PC-9 (cell line): ENCODE data around the gene JOSD2. TPM values are rescaled to one million over a fixed set of nuclear protein-coding genes. Genes with fewer than 3 reads are reported as not detected.

ENCODE experiments used
- BruUV-seq: library from RNA; stranded (reverse); fragments of 400-500 nt; replicated peaks from 2 replicates; lab custom pipeline; 2021; lab: Mats Ljungman, UMichigan
- CTCF ChIA-PET: fragments of 300-600 bp; sonication (Branson Sonifier 250); formaldehyde crosslinking; loops from one replicate; lab custom pipeline; 2022; ENCODE audit warnings: antibody characterized with exemption; lab: Charles Lee
- POLR2A ChIA-PET: fragments of 300-600 bp; sonication (Branson Sonifier 250); formaldehyde crosslinking; loops from one replicate; lab custom pipeline; 2022; ENCODE audit warnings: antibody characterized with exemption; ENCODE audit not compliant: unreplicated experiment; lab: Charles Lee
- DNase-seq, 2 experiments: peaks; one replicate each; pipeline versions ENCODE4 v3.0.0 to v3.0.0-alpha.2; 2015 to 2022; ENCODE audit warnings: mixed read lengths in 1 of 2
- H2AFZ ChIP-seq: fragments of 200-600 bp; sonication (generic); 2 replicates; pipeline ENCODE4 v1.8.1; 2017; ENCODE audit warnings: antibody characterized with exemption
- H3F3A ChIP-seq: fragments of 200-600 bp; sonication (generic); 2 replicates; pipeline ENCODE4 v1.8.1; 2017; ENCODE audit warnings: antibody characterized with exemption, mild to moderate bottlenecking, low read depth; ENCODE audit not compliant: insufficient read depth
- H3K27ac ChIP-seq: fragments of 200-600 bp; sonication (generic); 2 replicates; pipeline ENCODE4 v1.6.1; 2016; ENCODE audit warnings: mixed run types
- H3K27me3 ChIP-seq: fragments of 200-600 bp; sonication (generic); 2 replicates; pipeline ENCODE4 v1.6.1; 2016; ENCODE audit warnings: low read depth, mixed run types; ENCODE audit not compliant: insufficient read depth
- H3K36me3 ChIP-seq: fragments of 200-600 bp; sonication (generic); 2 replicates; pipeline ENCODE4 v1.6.1; 2016; ENCODE audit warnings: low read depth, mixed run types
- H3K4me1 ChIP-seq: fragments of 200-600 bp; sonication (generic); replicated peaks from 2 replicates; pipeline ENCODE4 v1.6.1; 2016; ENCODE audit warnings: mixed run types; ENCODE audit not compliant: insufficient read depth
- H3K4me2 ChIP-seq: fragments of 200-600 bp; sonication (generic); 2 replicates; pipeline ENCODE4 v1.6.1; 2017; ENCODE audit warnings: mixed run types
- H3K4me3 ChIP-seq: fragments of 200-600 bp; sonication (generic); 2 replicates; pipeline ENCODE4 v1.6.1; 2016; ENCODE audit warnings: mixed run types
- H3K79me2 ChIP-seq: fragments of 200-600 bp; sonication (generic); 2 replicates; pipeline ENCODE4 v1.6.1; 2017; ENCODE audit warnings: low read depth, mixed run types
- H3K9me2 ChIP-seq: fragments of 200-600 bp; sonication (generic); 2 replicates; pipeline ENCODE4 v1.8.1; 2017; ENCODE audit warnings: mild to moderate bottlenecking; ENCODE audit not compliant: insufficient read depth
- H3K9me3 ChIP-seq: fragments of 200-600 bp; sonication (generic); 2 replicates; pipeline ENCODE4 v1.8.1; 2016; ENCODE audit warnings: low read depth; ENCODE audit not compliant: insufficient read depth
- H4K20me1 ChIP-seq: fragments of 200-600 bp; sonication (generic); 2 replicates; pipeline ENCODE4 v1.8.1; 2017; ENCODE audit not compliant: insufficient read depth
- CTCF ChIP-seq: fragments of 200-600 bp; sonication (generic); conservative IDR thresholded peaks from 2 replicates; pipeline ENCODE4 v1.6.1; 2017; ENCODE audit warnings: mixed run types, antibody characterized with exemption, mild to moderate bottlenecking, moderate library complexity
- EZH2 ChIP-seq: fragments of 200-600 bp; sonication (generic); IDR thresholded peaks from 2 replicates; pipeline ENCODE4 v1.8.0; 2017; ENCODE audit warnings: antibody characterized with exemption, low read depth
- intact Hi-C: fragments of 100-400 bp; cut with micrococcal nuclease; formaldehyde crosslinking; loops from one replicate; pipeline ENCODE4 v1.10.0; 2022; ENCODE audit not compliant: unreplicated experiment
- total RNA-seq: library from RNA; stranded (reverse); gene quantifications from 2 replicates; pipeline ENCODE4 v1.2.3, GENCODE V29; 2021

The JOSD2 gene
- total RNA-seq, 1 experiment from 2014 or later = 44.3 TPM

GRCh38 chr19:50481351-50482149 is 29.4 kb downstream of the JOSD2 start:
- Histone ChIP-seq H3K27me3 (no peaks in the 10 kb centered on the region), H3F3A (no peaks in the 10 kb centered on the region; the same call in 1 of the 2 replicates), H3K4me2 (no peak overlapping the region), H2AFZ (no peak overlapping the region), H3K27ac (no peak overlapping the region), H3K4me3 (no peak overlapping the region), H4K20me1 (peaks cover 27% of the 10 kb centered on the region), H3K9me3 (peaks cover 11% of the 10 kb centered on the region), H3K9me2 (no peaks in the 10 kb centered on the region), H3K4me1 (peaks cover 8% of the 10 kb centered on the region), H3K36me3 (0 out of 2 replicates have a peak, but pooled peaks cover 5% of the 10 kb centered on the region), H3K79me2 (peaks cover 27% of the 10 kb centered on the region)
- intact Hi-C loops = no loop called here
- DNase-seq = no peak
- ChIA-PET POLR2A (interaction anchor here (0.5 kb wide), 1 partner anchor 469 kb away, joined by 3 read pairs; no protein-coding TSS in a partner anchor), CTCF (no interaction called here)
- no TSS peak for BruUV-seq
- TF ChIP-seq EZH2 (no peak), CTCF (no peak)

- H3K27me3 ChIP-seq = no peaks in the 10 kb centered on the region
- intact Hi-C loops = no loop called here
- no peak overlapping the region for H3K4me3 ChIP-seq
- no peak overlapping the region for H3K4me2 ChIP-seq
- H3K9me3 ChIP-seq = 0 out of 2 replicates have a peak, but pooled peaks cover under 1% of the 10 kb centered on the region
- no peaks in the 10 kb centered on the region for H3K9me2 ChIP-seq
- DNase-seq = no peak
- no peak for TF ChIP-seq EZH2
- TF ChIP-seq CTCF = no peak
- no TSS peak for BruUV-seq
- H3K79me2 ChIP-seq = peaks cover 27% of the 10 kb centered on the region
- no peak overlapping the region for H3K27ac ChIP-seq
- 0 out of 2 replicates have a peak, but pooled peaks cover 5% of the 10 kb centered on the region for H3K36me3 ChIP-seq
- no peak overlapping the region for H2AFZ ChIP-seq
- peaks cover 27% of the 10 kb centered on the region for H4K20me1 ChIP-seq
- H3F3A ChIP-seq = no peaks in the 10 kb centered on the region; the same call in 1 of the 2 replicates
- POLR2A ChIA-PET = interaction anchor here (0.5 kb wide), 1 partner anchor 470 kb away, joined by 3 read pairs; no protein-coding TSS in a partner anchor
- CTCF ChIA-PET = no interaction called here
- peaks cover 8% of the 10 kb centered on the region for H3K4me1 ChIP-seq
These were observed 30.5 kb downstream of the JOSD2 start for GRCh38 chr19:50480281-50481111.

- no peak overlapping the region for H2AFZ ChIP-seq
- H3K9me3 ChIP-seq = no peaks in the 10 kb centered on the region
- no peak overlapping the region for H3K4me3 ChIP-seq
- H3K79me2 ChIP-seq = peaks cover 27% of the 10 kb centered on the region
- CTCF ChIA-PET = no interaction called here
- H3F3A ChIP-seq = no peaks in the 10 kb centered on the region; the same call in 1 of the 2 replicates
- BruUV-seq = no TSS peak
- H3K27ac ChIP-seq = no peak overlapping the region
- POLR2A ChIA-PET = no interaction called here
- no peaks in the 10 kb centered on the region for H3K27me3 ChIP-seq
- H3K36me3 ChIP-seq = 0 out of 2 replicates have a peak, but pooled peaks cover 5% of the 10 kb centered on the region
- no peak for DNase-seq
- no peak overlapping the region for H3K4me2 ChIP-seq
- TF ChIP-seq CTCF (no peak), EZH2 (no peak)
- peaks cover 8% of the 10 kb centered on the region for H3K4me1 ChIP-seq
- peaks cover 27% of the 10 kb centered on the region for H4K20me1 ChIP-seq
- H3K9me2 ChIP-seq = no peaks in the 10 kb centered on the region
- intact Hi-C loops = loop anchor here (5.0 kb wide), 1 partner anchor 113 kb away; the partner anchor contains the start of gene NAPSA
These were observed 31.2 kb downstream of the JOSD2 start for GRCh38 chr19:50479761-50480251.
